DMS53 treated with DMSO at 0.1 percent for 48 hours (cell line): Measurements from ENCODE around the gene FANCE.

Experiments
- DNase-seq: peaks from one replicate; lab custom pipeline; 2025; ENCODE audit not compliant: unreplicated experiment; lab: John Stamatoyannopoulos, UW

Gene FANCE

GRCh38 chr6:35468181-35468979 lies 16.2 kb downstream of the FANCE start, which contains the start of gene RPL10A:
Gene RPL10A, plus strand, starts transcription at chr6:35468401. Its CDS starts 34 bp downstream, at chr6:35468435.
- peak; percentile 88 for DNase-seq

GRCh38 chr6:35468980-35469750 lies 17.0 kb downstream of the FANCE start:
- no peak for DNase-seq

DNA sequence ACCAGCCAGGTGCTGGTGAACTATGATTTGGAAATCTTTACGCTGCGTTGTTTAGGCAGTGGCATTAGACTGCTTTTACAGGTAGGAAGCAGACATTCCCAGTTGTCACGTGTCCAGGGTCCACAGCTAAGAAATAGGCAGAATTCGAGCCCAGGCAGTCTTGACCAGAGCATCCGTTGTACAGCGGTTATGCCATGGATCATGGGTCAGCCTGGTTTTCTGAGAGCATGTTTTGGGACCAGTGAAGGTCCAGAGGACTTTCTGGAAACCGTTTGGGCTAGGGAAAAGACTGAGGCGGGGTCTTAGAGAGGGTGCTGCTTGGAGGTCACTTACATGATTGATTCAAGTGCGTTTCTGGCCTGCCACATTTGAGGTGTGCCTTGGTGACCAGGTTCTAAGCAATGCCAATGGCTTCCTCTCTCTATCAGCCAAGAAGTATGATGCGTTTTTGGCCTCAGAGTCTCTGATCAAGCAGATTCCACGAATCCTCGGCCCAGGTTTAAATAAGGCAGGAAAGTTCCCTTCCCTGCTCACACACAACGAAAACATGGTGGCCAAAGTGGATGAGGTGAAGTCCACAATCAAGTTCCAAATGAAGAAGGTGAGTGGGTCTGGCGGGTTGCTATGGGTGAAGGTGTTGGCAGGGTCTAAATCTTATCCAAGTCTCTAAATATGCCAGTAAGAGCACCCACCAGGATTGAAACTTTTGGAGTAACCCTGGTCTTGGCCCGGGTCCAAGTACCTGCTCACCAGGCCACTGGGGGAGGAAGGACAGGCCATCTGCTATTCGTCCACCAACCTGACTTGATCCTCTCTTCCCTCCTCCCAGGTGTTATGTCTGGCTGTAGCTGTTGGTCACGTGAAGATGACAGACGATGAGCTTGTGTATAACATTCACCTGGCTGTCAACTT lies 17.9 kb downstream of the FANCE start:
- DNase-seq, result no peak

GRCh38 chr6:35470663-35471120 lies 18.6 kb downstream of the FANCE start:
- no peak for DNase-seq

DNA sequence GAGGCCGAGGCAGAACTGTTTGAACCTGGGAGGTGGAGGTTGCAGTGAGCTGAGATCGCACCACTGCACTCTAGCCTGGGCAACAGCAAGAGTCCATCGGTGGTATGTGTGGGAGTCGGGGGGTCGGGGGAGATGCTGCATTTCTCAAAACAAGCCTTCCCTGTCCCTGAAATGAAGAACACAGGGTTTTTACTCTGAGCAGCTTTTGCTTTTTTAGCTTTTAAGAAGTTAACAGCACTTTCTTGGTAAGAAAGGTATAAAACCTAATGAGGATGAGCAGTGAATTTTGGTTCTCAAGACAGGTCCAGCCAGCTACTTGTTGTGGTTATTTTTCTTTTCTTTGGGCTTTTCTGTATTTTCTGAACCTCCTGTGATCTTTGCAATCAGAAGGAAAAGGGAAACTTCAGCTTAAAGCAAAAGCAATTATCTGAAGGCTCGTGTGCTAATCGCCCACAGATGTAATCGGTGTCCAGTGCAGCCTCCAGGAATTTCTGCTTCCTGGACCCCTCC lies 19.8 kb downstream of the FANCE start:
- no peak for DNase-seq

GRCh38 chr6:35473075-35473849 lies 21.1 kb downstream of the FANCE start:
- DNase-seq, result no peak

DNA sequence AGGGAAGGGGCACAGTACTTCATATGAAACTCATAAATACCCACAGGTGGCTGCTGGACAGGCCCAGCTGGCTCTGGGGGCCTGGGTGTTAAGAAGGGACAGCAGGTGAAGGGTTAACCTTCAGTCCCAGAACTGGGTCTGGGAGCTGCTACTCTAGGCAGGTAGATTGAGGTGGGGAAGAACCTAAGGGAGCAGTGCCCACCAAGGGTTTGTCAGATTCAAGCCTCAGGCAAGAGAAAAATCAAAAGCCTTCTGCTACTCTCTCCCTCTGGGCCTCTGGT lies 21.7 kb downstream of the FANCE start:
- no peak for DNase-seq

- DNase-seq, result no peak
Observed at GRCh38 chr6:35474131-35474941, 22.2 kb downstream of the FANCE start.

DNA sequence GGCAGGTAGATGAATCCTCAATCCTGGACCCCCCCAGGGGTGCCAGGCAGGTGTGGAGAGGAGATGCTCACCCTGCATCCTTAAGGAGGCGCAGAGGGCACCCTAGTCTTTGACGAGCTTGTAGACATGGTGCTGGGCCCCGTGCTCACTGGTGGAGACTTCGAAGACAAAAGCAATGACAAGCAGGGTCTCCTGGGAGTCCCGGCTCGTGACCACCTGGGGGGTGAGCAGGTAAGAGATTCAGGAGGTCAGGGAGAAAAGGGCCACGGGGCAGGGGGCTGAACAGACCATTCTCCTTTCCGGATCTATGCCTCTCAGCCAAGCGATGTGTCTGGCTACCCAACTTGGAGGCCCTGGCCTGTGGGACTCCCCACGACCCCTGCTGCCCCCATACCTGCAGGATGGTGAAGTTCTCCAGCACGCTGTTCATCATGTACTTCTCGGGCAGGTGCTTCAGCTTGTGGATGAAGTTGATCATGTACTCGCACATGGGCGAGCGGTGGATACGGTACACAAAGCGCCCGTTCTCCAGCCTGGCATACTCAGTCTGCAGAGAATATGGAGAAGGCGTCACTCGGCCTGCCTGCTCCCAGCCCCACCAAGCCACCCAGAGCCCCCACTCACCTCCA lies 22.9 kb downstream of the FANCE start:
- DNase-seq, result no peak

DNA sequence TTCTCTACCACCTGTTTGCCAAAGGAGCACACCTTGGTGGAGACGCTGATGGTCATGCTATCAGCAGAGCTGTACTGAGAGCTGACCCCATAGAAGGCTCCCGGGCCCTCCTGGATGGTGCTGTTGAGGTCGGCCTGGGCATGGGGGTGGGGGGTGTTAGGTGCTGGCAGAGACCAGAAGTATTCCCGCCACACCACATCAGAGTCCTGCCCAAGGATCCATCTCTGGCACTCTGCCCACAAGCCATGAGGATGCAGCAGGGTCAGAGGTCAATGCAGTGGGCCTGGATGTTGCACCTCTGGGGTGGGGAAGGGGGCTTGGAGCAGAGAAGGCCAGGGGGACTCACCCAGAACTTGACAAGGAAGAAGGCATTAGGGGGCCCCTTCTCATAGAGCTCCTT lies 23.4 kb downstream of the FANCE start:
- DNase-seq, result no peak

GRCh38 chr6:35476004-35476403 lies 23.9 kb downstream of the FANCE start:
- DNase-seq, result no peak

DNA sequence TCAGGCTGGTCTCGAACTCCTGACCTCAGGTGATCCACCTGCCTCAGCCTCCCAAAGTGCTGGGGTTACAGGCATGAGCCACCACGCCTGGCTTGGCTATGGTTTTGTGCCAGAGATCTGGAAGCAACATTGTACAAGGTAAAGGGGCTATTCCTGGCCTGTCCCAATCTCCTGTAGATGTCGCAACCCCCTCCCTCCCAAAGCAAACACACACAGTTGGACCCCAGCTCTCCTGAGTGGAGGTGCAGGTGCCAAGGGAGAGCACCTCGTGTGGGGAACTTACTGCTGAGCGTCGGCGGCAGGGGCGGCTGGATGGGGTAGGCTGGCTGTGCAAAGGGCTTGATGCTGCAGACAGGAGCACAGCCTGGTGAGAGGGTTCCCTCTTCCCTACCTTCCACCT lies 24.9 kb downstream of the FANCE start:
- DNase-seq, result no peak

- DNase-seq, result no peak
Observed at GRCh38 chr6:35477551-35478179, 25.5 kb downstream of the FANCE start.

DNA sequence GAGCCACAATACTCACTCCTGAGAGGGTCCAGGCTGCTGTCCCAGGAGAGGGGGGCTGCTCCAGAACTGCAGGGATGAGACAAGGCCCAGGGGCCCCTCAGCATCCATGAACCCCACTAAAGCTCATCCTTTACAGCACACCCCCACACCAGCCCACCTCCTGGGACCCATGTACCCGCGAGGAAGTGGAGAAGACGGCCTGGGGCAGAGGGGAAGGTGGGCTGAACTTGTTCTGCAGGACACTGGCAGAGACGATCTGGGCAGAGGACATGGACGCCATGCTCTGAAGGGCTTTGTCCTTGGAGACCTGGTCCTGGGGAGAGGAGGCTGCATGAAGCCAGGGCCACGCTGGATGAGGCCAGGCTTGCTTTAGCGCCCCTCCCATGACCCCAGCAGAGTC lies 26.1 kb downstream of the FANCE start:
- no peak for DNase-seq

DNA sequence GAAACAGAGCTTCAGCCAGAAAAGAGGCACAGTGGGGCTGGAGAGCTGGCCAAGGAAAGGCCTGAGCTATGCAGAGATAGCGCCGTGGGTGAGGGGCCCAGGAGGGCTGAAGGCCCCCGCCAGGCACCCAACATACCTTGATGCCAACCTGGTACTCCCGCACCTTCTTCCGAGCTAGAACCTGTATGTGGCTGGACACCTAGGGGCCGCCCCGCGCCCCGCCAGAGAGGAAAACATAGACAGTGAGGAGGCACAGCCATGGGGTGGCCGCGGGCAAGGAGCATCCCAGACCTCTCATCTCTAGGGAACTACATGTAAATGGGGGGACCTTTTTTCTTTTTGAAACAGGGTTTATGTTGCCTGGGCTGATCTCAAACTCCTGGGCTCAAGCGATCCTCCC lies 28.0 kb downstream of the FANCE start:
- DNase-seq, result no peak

DNA sequence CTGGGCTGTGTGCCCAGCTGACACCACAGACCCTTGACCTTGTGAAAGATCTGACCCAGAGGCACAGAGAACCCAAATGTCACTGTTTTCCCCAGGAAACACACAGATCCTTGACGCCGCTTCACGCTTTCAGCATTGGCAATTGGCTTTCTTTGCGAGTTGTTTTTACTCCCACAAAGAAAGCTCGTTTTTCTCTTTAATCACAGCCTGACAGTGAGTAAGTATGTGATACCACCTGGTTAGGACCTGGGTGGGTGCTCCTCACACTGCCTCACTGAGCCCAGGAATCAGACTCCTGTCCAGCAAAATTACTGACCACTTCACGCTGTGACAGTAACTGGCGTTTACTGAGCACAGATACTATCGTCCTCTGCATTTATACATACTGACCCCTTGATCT lies 29.1 kb downstream of the FANCE start:
- no peak for DNase-seq

- no peak for DNase-seq
Observed at GRCh38 chr6:35483062-35483461, 30.9 kb downstream of the FANCE start.

GRCh38 chr6:35483490-35483889 lies 31.4 kb downstream of the FANCE start:
- DNase-seq, result no peak
